HepG2 (cell line): ENCODE data around the gene TBC1D14. TPM values are rescaled to one million over a fixed set of nuclear protein-coding genes. Genes with fewer than 3 reads are reported as not detected.
A peak's percentile ranks its signal among the peaks of the same experiment; 100 is the strongest.

ENCODE experiments used
- ATF7-NPFF ChIP-seq: sonication (generic); formaldehyde crosslinking; IDR thresholded peaks from 2 replicates; pipeline ENCODE4 v1.8.1; 2023; ENCODE audit warnings: mild to moderate bottlenecking, low read depth, missing genetic modification reagents, moderate library complexity
- CBX2 ChIP-seq, 2 experiments: fragments of 200-600 bp in 1 of 2; sonication (generic); formaldehyde crosslinking in 1 of 2; IDR thresholded peaks; 2 replicates each; pipeline versions ENCODE4 v1.7.0 to v1.8.1; 2018 to 2022; ENCODE audit warnings: low read depth in 2 of 2, low read length in 1 of 2, mild to moderate bottlenecking in 1 of 2, missing genetic modification reagents in 1 of 2
- HES4 ChIP-seq: sonication (generic); formaldehyde crosslinking; IDR thresholded peaks from 2 replicates; pipeline ENCODE4 v1.9.0; 2021; ENCODE audit warnings: mild to moderate bottlenecking, missing genetic modification reagents, borderline replicate concordance
- KMT2B ChIP-seq: IDR thresholded peaks from 2 replicates; pipeline ENCODE4 v1.6.1; 2016; ENCODE audit warnings: missing genetic modification reagents, missing compliant biosample characterization
- MAZ ChIP-seq, 2 experiments: sonication (generic) in 1 of 2; formaldehyde crosslinking in 1 of 2; IDR thresholded peaks; 2 replicates each; pipeline versions ENCODE4 v1.5.0 to v1.6.1; 2012 to 2020; ENCODE audit warnings: low read depth in 2 of 2, mild to moderate bottlenecking in 2 of 2, borderline replicate concordance in 1 of 2, improper control_type of control experiment in 1 of 2, low read length in 1 of 2, missing genetic modification reagents in 1 of 2, moderate library complexity in 1 of 2
- NFYC ChIP-seq: IDR thresholded peaks from 2 replicates; pipeline ENCODE4 v1.6.1; 2016; ENCODE audit warnings: missing genetic modification reagents, missing compliant biosample characterization
- RFX3 ChIP-seq: IDR thresholded peaks from 2 replicates; pipeline ENCODE4 v1.6.1; 2016; ENCODE audit warnings: missing biosample characterization, missing genetic modification reagents
- RXRA ChIP-seq: sonication (generic); formaldehyde crosslinking; IDR thresholded peaks from 2 replicates; pipeline ENCODE4 v1.5.1; 2020; ENCODE audit warnings: missing genetic modification reagents
- SMARCC2 ChIP-seq: fragments of 450-650 bp; IDR thresholded peaks from 2 replicates; pipeline ENCODE4 v1.6.1; 2017; ENCODE audit warnings: antibody characterized with exemption, mild to moderate bottlenecking
- TGIF2 ChIP-seq: IDR thresholded peaks from 2 replicates; pipeline ENCODE4 v1.6.1; 2016; ENCODE audit warnings: control low read depth, missing compliant biosample characterization
- TOPORS ChIP-seq: sonication (generic); formaldehyde crosslinking; IDR thresholded peaks from 2 replicates; pipeline ENCODE4 v1.8.0; 2023; ENCODE audit warnings: mild to moderate bottlenecking, missing genetic modification reagents
- ZFY ChIP-seq: sonication (generic); formaldehyde crosslinking; IDR thresholded peaks from 2 replicates; pipeline ENCODE4 v1.4.0; 2020; ENCODE audit warnings: missing genetic modification reagents
- ZNF563 ChIP-seq: sonication (generic); formaldehyde crosslinking; IDR thresholded peaks from 2 replicates; pipeline ENCODE4 v1.8.0; 2022; ENCODE audit warnings: mild to moderate bottlenecking, moderate library complexity, missing genetic modification reagents
- ZNF788 ChIP-seq: sonication (generic); formaldehyde crosslinking; IDR thresholded peaks from 2 replicates; pipeline ENCODE4 v1.5.0; 2020; ENCODE audit warnings: mild to moderate bottlenecking, missing genetic modification reagents, borderline replicate concordance
- polyA plus RNA-seq, 8 experiments: library from polyadenylated mRNA; depleted of rRNA in 3 of 8; stranded (reverse) in 7 of 8; unstranded in 1 of 8; fragments of >200 nt; fragmentation: Illumina TruSeq in 4 of 8; extraction: Trizol in 4 of 8; gene quantifications; 2 replicates each; pipeline versions ENCODE4 v1.2.1 to v1.2.3, GENCODE V29; 2011 to 2016; ENCODE audit warnings: low read depth in 4 of 8, missing spikeins in 1 of 8, mixed read lengths in 1 of 8; ENCODE audit not compliant: insufficient read depth in 1 of 8
- total RNA-seq, 5 experiments: library from RNA; depleted of rRNA; stranded (reverse); fragments of >200 nt; fragmentation: Illumina TruSeq; extraction: Trizol; gene quantifications; 2 replicates each; pipeline ENCODE4 v1.2.3, GENCODE V29; 2016; ENCODE audit warnings: low read depth in 1 of 5
- TF ChIP-seq, protein P1 (sequence below): sonication (generic); formaldehyde crosslinking; IDR thresholded peaks from 2 replicates; pipeline ENCODE4 v1.5.1; 2020; ENCODE audit warnings: mild to moderate bottlenecking, missing genetic modification reagents, moderate library complexity
- TF ChIP-seq, protein P2 (sequence below): sonication (generic); formaldehyde crosslinking; IDR thresholded peaks from 2 replicates; pipeline ENCODE4 v1.4.0; 2020; ENCODE audit warnings: missing genetic modification reagents
- TF ChIP-seq, protein P3 (sequence below): sonication (generic); formaldehyde crosslinking; IDR thresholded peaks from 2 replicates; pipeline ENCODE4 v1.4.0; 2020; ENCODE audit warnings: missing genetic modification reagents
- TF ChIP-seq, protein P4 (sequence below): sonication (generic); formaldehyde crosslinking; IDR thresholded peaks from 2 replicates; pipeline ENCODE4 v1.9.0; 2022; ENCODE audit warnings: missing genetic modification reagents, mild to moderate bottlenecking, borderline replicate concordance

The TBC1D14 gene
- total and polyA plus RNA-seq, 2 of the 13 experiments (the other 11 are each of a cell fraction or from before 2014, with no cell fraction given): 29.5 to 46.5 TPM

DNA sequence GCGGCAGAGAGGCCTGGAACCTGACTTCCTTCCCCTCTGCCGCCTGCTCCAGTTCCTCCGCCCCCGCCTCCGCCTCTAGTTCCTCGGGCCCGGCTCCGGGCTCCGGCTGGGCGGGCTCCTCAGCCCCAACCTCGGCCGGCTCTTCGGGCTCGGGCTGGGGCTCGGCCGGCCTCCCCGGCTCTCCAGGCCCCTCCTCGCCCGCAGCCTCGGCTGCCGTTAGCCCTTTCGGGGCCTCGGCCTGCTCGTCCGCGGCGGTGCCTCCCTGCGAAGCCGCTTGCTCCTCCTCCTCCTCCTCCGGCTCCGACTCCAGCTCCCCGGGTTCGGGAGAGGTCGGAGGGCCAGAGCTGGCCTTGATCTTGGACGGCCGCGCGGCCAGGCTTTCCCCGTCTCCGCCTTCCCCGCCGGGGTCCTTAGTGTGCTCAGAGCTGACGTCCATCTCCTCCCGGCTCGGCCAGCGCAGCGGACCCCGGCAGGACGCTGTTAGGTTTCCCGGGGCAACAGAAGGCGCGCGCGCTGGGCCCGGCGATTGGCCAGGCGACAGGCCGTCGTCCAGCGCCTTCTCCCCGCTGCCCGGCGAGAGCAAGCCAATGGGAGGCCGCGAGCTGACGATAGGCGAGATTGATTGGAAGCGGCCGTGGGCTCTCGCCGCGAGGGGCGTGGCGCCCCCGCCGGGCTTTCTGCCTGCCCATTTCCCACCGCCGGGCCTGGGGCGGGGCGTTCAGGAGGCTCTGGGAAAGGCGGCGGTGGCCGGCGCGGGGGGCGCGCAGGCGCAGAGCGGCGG, 133.1 kb downstream of the TBC1D14 start (continued):
- TF ChIP-seq, protein P1, sequence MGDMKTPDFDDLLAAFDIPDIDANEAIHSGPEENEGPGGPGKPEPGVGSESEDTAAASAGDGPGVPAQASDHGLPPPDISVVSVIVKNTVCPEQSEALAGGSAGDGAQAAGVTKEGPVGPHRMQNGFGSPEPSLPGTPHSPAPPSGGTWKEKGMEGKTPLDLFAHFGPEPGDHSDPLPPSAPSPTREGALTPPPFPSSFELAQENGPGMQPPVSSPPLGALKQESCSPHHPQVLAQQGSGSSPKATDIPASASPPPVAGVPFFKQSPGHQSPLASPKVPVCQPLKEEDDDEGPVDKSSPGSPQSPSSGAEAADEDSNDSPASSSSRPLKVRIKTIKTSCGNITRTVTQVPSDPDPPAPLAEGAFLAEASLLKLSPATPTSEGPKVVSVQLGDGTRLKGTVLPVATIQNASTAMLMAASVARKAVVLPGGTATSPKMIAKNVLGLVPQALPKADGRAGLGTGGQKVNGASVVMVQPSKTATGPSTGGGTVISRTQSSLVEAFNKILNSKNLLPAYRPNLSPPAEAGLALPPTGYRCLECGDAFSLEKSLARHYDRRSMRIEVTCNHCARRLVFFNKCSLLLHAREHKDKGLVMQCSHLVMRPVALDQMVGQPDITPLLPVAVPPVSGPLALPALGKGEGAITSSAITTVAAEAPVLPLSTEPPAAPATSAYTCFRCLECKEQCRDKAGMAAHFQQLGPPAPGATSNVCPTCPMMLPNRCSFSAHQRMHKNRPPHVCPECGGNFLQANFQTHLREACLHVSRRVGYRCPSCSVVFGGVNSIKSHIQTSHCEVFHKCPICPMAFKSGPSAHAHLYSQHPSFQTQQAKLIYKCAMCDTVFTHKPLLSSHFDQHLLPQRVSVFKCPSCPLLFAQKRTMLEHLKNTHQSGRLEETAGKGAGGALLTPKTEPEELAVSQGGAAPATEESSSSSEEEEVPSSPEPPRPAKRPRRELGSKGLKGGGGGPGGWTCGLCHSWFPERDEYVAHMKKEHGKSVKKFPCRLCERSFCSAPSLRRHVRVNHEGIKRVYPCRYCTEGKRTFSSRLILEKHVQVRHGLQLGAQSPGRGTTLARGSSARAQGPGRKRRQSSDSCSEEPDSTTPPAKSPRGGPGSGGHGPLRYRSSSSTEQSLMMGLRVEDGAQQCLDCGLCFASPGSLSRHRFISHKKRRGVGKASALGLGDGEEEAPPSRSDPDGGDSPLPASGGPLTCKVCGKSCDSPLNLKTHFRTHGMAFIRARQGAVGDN: peak; percentile 74
- peak; percentile 46; the same call in 1 of the 2 replicates for TF ChIP-seq KMT2B (CRISPR knock-in tag)
- peak; percentile 59; the same call in 1 of the 2 replicates for TF ChIP-seq ZFY (CRISPR knock-in tag)
- peak; percentile 71 for TF ChIP-seq HES4
- TF ChIP-seq, protein P2, sequence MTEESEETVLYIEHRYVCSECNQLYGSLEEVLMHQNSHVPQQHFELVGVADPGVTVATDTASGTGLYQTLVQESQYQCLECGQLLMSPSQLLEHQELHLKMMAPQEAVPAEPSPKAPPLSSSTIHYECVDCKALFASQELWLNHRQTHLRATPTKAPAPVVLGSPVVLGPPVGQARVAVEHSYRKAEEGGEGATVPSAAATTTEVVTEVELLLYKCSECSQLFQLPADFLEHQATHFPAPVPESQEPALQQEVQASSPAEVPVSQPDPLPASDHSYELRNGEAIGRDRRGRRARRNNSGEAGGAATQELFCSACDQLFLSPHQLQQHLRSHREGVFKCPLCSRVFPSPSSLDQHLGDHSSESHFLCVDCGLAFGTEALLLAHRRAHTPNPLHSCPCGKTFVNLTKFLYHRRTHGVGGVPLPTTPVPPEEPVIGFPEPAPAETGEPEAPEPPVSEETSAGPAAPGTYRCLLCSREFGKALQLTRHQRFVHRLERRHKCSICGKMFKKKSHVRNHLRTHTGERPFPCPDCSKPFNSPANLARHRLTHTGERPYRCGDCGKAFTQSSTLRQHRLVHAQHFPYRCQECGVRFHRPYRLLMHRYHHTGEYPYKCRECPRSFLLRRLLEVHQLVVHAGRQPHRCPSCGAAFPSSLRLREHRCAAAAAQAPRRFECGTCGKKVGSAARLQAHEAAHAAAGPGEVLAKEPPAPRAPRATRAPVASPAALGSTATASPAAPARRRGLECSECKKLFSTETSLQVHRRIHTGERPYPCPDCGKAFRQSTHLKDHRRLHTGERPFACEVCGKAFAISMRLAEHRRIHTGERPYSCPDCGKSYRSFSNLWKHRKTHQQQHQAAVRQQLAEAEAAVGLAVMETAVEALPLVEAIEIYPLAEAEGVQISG: peak; percentile 11; the same call in 1 of the 2 replicates
- peak; percentile 78 for TF ChIP-seq MAZ (IDR thresholded peaks at IDR 0.05; ENCODE audit: borderline replicate concordance, low read depth, low read length)
- peak; percentile 71 for TF ChIP-seq MAZ (CRISPR knock-in tag; IDR thresholded peaks at IDR 0.05; ENCODE audit: low read depth)
- peak; percentile 92 for TF ChIP-seq NFYC (CRISPR knock-in tag)
- TF ChIP-seq ZNF788 (CRISPR knock-in tag): peak; percentile 64; the same call in 1 of the 2 replicates
- peak; percentile 23; the same call in 1 of the 2 replicates for TF ChIP-seq ATF7-NPFF (CRISPR knock-in tag)
- TF ChIP-seq SMARCC2: no peak
- TF ChIP-seq CBX2 (IDR thresholded peaks at IDR 0.05; ENCODE audit: low read depth, low read length): no peak
- TF ChIP-seq CBX2 (CRISPR knock-in tag; IDR thresholded peaks at IDR 0.05; ENCODE audit: low read depth): no peak
- peak; percentile 70; the same call in 1 of the 2 replicates for TF ChIP-seq ZNF563 (CRISPR knock-in tag)
- peak; percentile 96 for TF ChIP-seq RFX3
- TF ChIP-seq TGIF2 (CRISPR knock-in tag): peak; percentile 90
- TF ChIP-seq, protein P3, sequence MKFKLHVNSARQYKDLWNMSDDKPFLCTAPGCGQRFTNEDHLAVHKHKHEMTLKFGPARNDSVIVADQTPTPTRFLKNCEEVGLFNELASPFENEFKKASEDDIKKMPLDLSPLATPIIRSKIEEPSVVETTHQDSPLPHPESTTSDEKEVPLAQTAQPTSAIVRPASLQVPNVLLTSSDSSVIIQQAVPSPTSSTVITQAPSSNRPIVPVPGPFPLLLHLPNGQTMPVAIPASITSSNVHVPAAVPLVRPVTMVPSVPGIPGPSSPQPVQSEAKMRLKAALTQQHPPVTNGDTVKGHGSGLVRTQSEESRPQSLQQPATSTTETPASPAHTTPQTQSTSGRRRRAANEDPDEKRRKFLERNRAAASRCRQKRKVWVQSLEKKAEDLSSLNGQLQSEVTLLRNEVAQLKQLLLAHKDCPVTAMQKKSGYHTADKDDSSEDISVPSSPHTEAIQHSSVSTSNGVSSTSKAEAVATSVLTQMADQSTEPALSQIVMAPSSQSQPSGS (CRISPR knock-in tag): peak; percentile 35; the same call in 1 of the 2 replicates
- TF ChIP-seq RXRA (CRISPR knock-in tag): peak; percentile 41; the same call in 1 of the 2 replicates
- TF ChIP-seq, protein P4, sequence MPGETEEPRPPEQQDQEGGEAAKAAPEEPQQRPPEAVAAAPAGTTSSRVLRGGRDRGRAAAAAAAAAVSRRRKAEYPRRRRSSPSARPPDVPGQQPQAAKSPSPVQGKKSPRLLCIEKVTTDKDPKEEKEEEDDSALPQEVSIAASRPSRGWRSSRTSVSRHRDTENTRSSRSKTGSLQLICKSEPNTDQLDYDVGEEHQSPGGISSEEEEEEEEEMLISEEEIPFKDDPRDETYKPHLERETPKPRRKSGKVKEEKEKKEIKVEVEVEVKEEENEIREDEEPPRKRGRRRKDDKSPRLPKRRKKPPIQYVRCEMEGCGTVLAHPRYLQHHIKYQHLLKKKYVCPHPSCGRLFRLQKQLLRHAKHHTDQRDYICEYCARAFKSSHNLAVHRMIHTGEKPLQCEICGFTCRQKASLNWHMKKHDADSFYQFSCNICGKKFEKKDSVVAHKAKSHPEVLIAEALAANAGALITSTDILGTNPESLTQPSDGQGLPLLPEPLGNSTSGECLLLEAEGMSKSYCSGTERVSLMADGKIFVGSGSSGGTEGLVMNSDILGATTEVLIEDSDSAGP (CRISPR knock-in tag): peak; percentile 46; the same call in 1 of the 2 replicates
- no peak for TF ChIP-seq TOPORS (CRISPR knock-in tag)
